GM10248 (cell line): Measurements from ENCODE around the gene CACFD1.

ENCODE experiments used
- CTCF ChIA-PET: fragments of 300-600 bp; sonication (Branson Sonifier 250); formaldehyde crosslinking; extraction: SDS; loops from one replicate; lab custom pipeline; 2021; ENCODE audit warnings: antibody characterized with exemption; lab: Yijun Ruan, JAX
- POLR2A ChIA-PET: fragments of 350-650 bp; sonication (Branson Sonifier 250); formaldehyde crosslinking; extraction: SDS; loops from one replicate; lab custom pipeline; 2020; ENCODE audit warnings: antibody characterized with exemption; lab: Yijun Ruan, JAX
- DNase-seq: peaks from one replicate; pipeline ENCODE4 v3.0.0; 2012; ENCODE audit errors: extremely low spot score
- CTCF ChIP-seq: IDR thresholded peaks from 2 replicates; pipeline ENCODE4 v1.5.1; 2012; ENCODE audit warnings: mild to moderate bottlenecking, low read depth; ENCODE audit errors: extremely low read depth, missing control alignments, control extremely low read depth

CACFD1 gene

DNA sequence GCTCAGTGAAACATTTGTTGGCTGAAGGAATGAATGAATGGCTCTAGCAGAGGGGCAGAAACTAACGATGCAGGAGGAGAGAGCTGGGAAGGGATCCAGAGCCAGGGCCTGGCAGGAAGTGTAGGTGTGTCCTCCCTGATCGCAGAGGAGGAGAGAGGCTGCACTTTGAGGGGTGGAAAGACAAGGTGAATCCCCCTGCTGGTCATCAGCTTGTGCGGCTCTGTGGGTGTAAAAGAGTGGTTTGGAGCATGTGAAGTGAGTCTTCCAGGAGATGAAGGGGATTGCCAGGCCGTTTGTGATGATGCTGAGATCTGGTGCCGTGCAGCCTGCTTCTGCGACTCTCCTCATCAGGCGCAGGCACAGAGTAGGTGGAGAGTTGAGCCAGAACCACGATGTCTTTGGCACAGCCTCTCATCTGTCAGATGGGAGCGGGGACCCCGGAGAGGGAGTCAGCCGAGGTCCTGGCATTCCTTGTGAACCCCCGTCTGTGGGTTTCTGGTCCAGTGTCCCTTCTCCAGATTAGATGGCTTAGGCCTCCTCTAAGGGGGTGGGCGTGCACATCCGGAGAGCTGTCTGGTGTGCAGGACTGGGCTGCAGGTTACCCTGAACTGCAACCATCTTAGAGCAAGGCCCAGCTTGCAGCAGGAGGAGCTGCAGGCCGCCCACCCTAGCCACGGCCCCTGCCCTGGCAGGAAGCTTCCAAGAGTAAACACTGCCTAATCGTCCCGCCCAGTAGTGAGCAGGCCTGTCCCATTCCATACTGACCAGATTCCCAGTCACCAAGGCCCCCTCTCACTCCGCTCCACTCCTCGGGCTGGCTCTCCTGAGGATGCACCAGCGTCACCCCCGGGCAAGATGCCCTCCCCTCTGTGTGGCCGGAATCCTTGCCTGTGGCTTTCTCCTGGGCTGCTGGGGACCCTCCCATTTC, 37.9 kb upstream of the CACFD1 start, which contains the start of gene ADAMTS13:
Gene ADAMTS13 (plus strand): TSS at position 753 of the 928 bp plus-strand sequence. CDS start 77 bp downstream, at position 830.
- POLR2A ChIA-PET: no interaction called here
- CTCF ChIA-PET: interaction anchor here (0.8 to 1.8 kb wide), 5 partner anchors 15 to 65 kb away, joined by 3 to 5 read pairs (median 3); partner anchors contain the start of gene SLC2A6
- DNase-seq: peak; percentile 74
- TF ChIP-seq CTCF: peak; percentile 15

- TF ChIP-seq CTCF: no peak
- ChIA-PET CTCF (interaction anchor here (0.8 to 1.5 kb wide), 3 partner anchors 11 to 401 kb away, joined by 3 to 4 read pairs (median 3); no protein-coding TSS in a partner anchor), POLR2A (no interaction called here)
These were observed 36.6 kb upstream of the CACFD1 start for GRCh38 chr9:133423216-133423615.

GRCh38 chr9:133424187-133424586, 35.6 kb upstream of the CACFD1 start:
- CTCF ChIA-PET: no interaction called here
- TF ChIP-seq CTCF: no peak
- POLR2A ChIA-PET: no interaction called here
- no peak for DNase-seq

More at GRCh38 chr9:133423216-133423615, 36.6 kb upstream of the CACFD1 start:
- DNase-seq: no peak

GRCh38 chr9:133425049-133425632, 34.6 kb upstream of the CACFD1 start:
- ChIA-PET POLR2A (no interaction called here), CTCF (interaction anchor here (1.0 kb wide), 1 partner anchor 34 kb away, joined by 3 read pairs; no protein-coding TSS in a partner anchor)
- no peak for DNase-seq
- no peak for TF ChIP-seq CTCF

DNA sequence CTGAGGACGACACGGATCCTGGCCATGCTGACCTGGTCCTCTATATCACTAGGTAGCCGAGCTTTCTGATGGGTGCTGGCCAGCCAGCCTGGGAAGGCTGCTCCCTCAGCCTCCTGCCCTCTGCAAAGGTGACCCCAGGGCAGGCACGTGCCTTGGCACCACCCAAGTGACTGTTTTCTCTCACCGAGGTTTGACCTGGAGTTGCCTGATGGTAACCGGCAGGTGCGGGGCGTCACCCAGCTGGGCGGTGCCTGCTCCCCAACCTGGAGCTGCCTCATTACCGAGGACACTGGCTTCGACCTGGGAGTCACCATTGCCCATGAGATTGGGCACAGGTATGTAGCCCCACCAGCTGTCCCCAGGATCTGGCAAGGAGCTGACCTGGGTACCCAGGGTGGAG, 33.8 kb upstream of the CACFD1 start:
- ChIA-PET CTCF (no interaction called here), POLR2A (no interaction called here)
- TF ChIP-seq CTCF: no peak
- no peak for DNase-seq

DNA sequence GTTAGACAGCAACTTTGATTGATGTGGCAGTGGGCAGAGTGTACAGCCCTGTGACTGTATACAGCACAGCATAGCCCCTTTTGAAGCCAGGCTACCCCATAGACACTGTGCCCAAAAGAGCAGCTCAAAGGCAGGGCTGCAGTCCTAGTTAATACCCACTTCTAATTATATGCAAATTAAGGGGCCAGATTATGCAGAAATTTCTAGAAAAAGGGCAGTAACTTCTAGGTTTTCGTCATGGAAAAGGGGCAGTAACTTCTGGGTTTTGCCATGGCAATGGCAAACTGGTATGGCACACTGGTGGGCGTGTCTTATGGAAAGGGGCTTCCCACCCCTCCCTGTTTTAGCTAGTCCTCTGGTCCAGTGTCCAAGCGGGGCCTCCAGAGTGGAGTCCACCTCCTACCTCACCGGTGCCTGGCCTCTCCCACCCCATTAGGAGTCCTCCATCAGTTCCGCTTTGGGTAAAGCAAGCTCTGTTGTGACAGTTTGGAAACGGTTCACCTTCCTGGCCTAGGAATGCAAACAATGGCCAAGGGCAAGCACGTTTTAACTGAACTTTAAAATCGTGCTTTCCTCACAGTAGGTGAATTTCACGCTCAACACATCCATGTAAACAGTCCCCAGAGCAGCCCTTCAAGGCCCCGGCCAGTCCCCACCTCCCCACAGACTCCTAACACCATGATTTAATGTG, 32.0 kb upstream of the CACFD1 start:
- no peak for DNase-seq
- CTCF ChIA-PET: no interaction called here
- TF ChIP-seq CTCF: no peak
- POLR2A ChIA-PET: no interaction called here
